Endothelial cell (in vitro differentiated cells): ENCODE measurements around the gene RPA3. TPM values are rescaled to one million over a fixed set of nuclear protein-coding genes. Genes with fewer than 3 reads are reported as not detected.

Experiments used
- DNase-seq: peaks from one replicate; pipeline ENCODE4 v3.0.0; 2021; ENCODE audit warnings: low spot score
- H3K27ac Mint-ChIP-seq: one replicate; pipeline ENCODE4 v1.8.0; 2021; ENCODE audit warnings: mixed read lengths, inconsistent platforms; ENCODE audit not compliant: unreplicated experiment
- H3K27me3 Mint-ChIP-seq: one replicate; pipeline ENCODE4 v1.8.0; 2021; ENCODE audit warnings: mild to moderate bottlenecking, moderate library complexity, mixed read lengths, inconsistent platforms; ENCODE audit not compliant: unreplicated experiment
- H3K36me3 Mint-ChIP-seq: one replicate; pipeline ENCODE4 v1.8.0; 2021; ENCODE audit warnings: mild to moderate bottlenecking, low read depth, mixed read lengths, inconsistent platforms; ENCODE audit not compliant: unreplicated experiment
- H3K4me1 Mint-ChIP-seq: one replicate; pipeline ENCODE4 v1.8.0; 2021; ENCODE audit warnings: mild to moderate bottlenecking, mixed read lengths, inconsistent platforms; ENCODE audit not compliant: unreplicated experiment
- H3K4me3 Mint-ChIP-seq: one replicate; pipeline ENCODE4 v1.8.0; 2021; ENCODE audit warnings: mild to moderate bottlenecking, mixed read lengths, inconsistent platforms; ENCODE audit not compliant: unreplicated experiment
- H3K9me3 Mint-ChIP-seq: one replicate; pipeline ENCODE4 v1.8.0; 2021; ENCODE audit warnings: mixed read lengths, inconsistent platforms; ENCODE audit not compliant: unreplicated experiment
- total RNA-seq: library from RNA; stranded (reverse); fragmentation: NEBNext Ultra II Directional; extraction: Animal tissue kit (Norgen Biotek cat#: 25700); gene quantifications from one replicate; pipeline ENCODE4 v1.2.1, GENCODE V29; 2021; ENCODE audit not compliant: unreplicated experiment
- TF ChIP-seq, protein P1 (sequence below): fragments of 200-600 bp; sonication (generic); IDR thresholded peaks from one replicate; pipeline ENCODE4 v1.5.0; 2021; ENCODE audit warnings: antibody characterized with exemption; ENCODE audit not compliant: unreplicated experiment

The RPA3 gene
- total RNA-seq, 1 donor from 2014 or later: 23.6 TPM

DNA sequence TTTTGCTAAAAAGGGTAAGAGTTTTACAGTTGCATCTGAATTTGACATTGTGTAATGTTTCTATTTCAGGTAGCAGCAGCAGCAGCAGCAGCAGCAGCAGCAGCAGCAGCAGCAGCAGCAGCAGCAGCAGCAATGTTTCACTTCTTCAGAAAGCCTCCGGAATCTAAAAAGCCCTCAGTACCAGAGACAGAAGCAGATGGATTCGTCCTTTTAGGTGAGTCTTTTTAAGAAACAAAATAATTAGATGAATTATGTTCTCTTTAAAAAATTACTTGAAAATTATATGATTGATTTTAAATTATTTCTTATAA is 45.2 kb downstream of the RPA3 start:
- no peak for DNase-seq
- Mint-ChIP-seq H3K27me3 (no peaks in the 10 kb centered on the region), H3K4me3 (no peak overlapping the region), H3K27ac (no peak overlapping the region), H3K4me1 (no peaks in the 10 kb centered on the region), H3K36me3 (no peaks in the 10 kb centered on the region), H3K9me3 (no peaks in the 10 kb centered on the region)
- TF ChIP-seq, protein P1, sequence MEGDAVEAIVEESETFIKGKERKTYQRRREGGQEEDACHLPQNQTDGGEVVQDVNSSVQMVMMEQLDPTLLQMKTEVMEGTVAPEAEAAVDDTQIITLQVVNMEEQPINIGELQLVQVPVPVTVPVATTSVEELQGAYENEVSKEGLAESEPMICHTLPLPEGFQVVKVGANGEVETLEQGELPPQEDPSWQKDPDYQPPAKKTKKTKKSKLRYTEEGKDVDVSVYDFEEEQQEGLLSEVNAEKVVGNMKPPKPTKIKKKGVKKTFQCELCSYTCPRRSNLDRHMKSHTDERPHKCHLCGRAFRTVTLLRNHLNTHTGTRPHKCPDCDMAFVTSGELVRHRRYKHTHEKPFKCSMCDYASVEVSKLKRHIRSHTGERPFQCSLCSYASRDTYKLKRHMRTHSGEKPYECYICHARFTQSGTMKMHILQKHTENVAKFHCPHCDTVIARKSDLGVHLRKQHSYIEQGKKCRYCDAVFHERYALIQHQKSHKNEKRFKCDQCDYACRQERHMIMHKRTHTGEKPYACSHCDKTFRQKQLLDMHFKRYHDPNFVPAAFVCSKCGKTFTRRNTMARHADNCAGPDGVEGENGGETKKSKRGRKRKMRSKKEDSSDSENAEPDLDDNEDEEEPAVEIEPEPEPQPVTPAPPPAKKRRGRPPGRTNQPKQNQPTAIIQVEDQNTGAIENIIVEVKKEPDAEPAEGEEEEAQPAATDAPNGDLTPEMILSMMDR: no peak

- DNase-seq: no peak
- TF ChIP-seq, protein P1: no peak
- Mint-ChIP-seq H3K4me1 (no peaks in the 10 kb centered on the region), H3K4me3 (no peak overlapping the region), H3K27ac (no peak overlapping the region), H3K27me3 (no peaks in the 10 kb centered on the region), H3K36me3 (no peaks in the 10 kb centered on the region), H3K9me3 (no peaks in the 10 kb centered on the region)
These were observed 45.7 kb downstream of the RPA3 start for GRCh38 chr7:7672545-7673239.

DNA sequence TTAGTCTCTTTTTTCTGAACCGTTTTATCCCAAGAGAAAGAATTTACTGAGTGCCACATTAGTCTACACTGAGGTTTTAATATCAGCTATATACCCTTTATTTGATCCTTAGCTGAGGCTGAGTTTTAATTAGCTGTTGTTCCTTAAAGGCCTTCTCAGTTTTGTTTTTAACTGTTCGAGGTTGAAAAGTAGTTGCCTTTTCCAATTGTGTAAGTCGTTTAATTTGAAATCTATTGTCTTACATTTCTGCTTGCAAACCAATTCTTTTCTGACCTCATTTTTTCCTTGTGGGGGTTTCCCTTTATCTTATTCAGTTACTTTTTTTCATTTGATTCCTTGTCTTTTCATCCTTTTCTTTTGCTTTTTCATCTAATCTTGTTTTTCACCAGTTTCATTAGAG is 47.0 kb downstream of the RPA3 start:
- H3K4me3 Mint-ChIP-seq: no peak overlapping the region
- no peaks in the 10 kb centered on the region for H3K9me3 Mint-ChIP-seq
- no peaks in the 10 kb centered on the region for H3K4me1 Mint-ChIP-seq
- H3K27me3 Mint-ChIP-seq: no peaks in the 10 kb centered on the region
- no peak overlapping the region for H3K27ac Mint-ChIP-seq
- no peaks in the 10 kb centered on the region for H3K36me3 Mint-ChIP-seq
- TF ChIP-seq, protein P1: no peak
- DNase-seq: no peak

- TF ChIP-seq, protein P1: no peak
- Mint-ChIP-seq H3K36me3 (no peaks in the 10 kb centered on the region), H3K27me3 (no peaks in the 10 kb centered on the region), H3K9me3 (no peaks in the 10 kb centered on the region), H3K4me1 (peaks cover 3% of the 10 kb centered on the region), H3K27ac (no peak overlapping the region), H3K4me3 (no peak overlapping the region)
- no peak for DNase-seq
These were observed 47.9 kb downstream of the RPA3 start for GRCh38 chr7:7670490-7670889.

DNA sequence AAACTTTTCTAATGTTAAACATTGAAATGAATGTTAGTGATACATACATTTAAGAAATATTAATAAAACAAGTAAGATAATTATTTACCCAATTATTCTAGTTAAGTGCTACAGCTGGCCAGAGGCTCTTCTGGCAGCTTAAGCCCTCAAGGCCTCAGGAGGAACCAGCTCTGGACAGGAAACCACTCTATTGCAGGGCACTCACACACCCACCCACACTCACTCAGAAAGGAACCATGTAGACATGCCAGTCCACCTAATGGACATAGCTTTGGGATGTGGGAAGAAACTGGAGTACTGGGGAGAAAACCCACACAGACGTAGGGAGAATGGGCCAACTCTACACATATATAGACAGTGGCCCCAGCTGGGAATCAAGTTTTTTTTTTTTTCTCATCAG is 49.7 kb downstream of the RPA3 start:
- H3K36me3 Mint-ChIP-seq: no peaks in the 10 kb centered on the region
- H3K27me3 Mint-ChIP-seq: no peaks in the 10 kb centered on the region
- peaks cover 15% of the 10 kb centered on the region for H3K4me1 Mint-ChIP-seq
- no peak overlapping the region for H3K4me3 Mint-ChIP-seq
- no peaks in the 10 kb centered on the region for H3K9me3 Mint-ChIP-seq
- H3K27ac Mint-ChIP-seq: no peak overlapping the region
- TF ChIP-seq, protein P1: no peak
- no peak for DNase-seq
